ENCODE measurements around the gene SLC37A3.

Gene SLC37A3

DNA sequence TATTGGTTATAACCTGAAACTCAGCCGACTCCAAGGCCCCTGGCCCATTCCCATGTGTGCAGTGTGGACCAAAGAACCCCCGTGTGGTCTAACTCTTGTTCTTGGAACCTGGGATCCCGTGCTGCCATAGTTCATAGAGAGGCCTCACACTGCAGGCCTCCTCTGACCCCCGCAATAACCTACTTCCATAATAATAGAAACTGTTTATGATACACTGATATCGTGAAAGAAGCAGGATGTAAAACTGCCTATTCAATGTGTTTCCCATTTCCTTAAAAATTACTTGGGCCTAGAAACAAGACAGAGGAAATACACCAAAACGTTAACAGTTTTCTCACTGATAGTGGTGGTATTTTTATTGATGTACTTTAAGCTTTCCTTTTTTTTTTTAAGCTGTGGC lies 112.4 kb downstream of the SLC37A3 start:
- Histone ChIP-seq H3K9me3 (ENCODE audit: severe bottlenecking) (no peaks in the 10 kb centered on the region), H3K4me3 (ENCODE audit: low read depth, low read length) (no peak overlapping the region), H3K27ac (no peak overlapping the region), H3K27me3 (ENCODE audit: insufficient read depth, low read depth, severe bottlenecking) (no peaks in the 10 kb centered on the region), H3K36me3 (no peaks in the 10 kb centered on the region)
- no peak for DNase-seq
- TF ChIP-seq, protein P1, sequence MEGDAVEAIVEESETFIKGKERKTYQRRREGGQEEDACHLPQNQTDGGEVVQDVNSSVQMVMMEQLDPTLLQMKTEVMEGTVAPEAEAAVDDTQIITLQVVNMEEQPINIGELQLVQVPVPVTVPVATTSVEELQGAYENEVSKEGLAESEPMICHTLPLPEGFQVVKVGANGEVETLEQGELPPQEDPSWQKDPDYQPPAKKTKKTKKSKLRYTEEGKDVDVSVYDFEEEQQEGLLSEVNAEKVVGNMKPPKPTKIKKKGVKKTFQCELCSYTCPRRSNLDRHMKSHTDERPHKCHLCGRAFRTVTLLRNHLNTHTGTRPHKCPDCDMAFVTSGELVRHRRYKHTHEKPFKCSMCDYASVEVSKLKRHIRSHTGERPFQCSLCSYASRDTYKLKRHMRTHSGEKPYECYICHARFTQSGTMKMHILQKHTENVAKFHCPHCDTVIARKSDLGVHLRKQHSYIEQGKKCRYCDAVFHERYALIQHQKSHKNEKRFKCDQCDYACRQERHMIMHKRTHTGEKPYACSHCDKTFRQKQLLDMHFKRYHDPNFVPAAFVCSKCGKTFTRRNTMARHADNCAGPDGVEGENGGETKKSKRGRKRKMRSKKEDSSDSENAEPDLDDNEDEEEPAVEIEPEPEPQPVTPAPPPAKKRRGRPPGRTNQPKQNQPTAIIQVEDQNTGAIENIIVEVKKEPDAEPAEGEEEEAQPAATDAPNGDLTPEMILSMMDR (IDR thresholded peaks at IDR 0.05; ENCODE audit: low read depth, low read length), result no peak

DNA sequence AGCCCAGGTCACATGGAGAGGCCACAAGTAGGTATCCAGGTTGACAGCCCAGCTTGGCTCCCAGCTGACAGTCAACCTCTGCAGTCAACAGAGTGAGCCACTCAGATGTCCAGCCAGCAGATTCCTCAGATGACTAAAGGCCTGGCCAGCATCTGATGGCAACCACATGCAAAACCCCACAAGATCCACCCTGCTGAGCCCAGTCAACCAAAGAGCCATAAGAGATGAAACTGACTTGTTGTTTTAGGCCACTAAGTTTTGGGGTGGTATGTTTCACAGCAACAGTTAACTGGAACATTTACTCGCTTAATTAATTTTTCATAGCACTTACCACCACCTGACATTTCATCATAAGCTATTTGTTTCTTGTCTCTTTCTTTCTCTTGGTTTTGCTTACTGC lies 114.3 kb downstream of the SLC37A3 start:
- Histone ChIP-seq H3K36me3 (no peaks in the 10 kb centered on the region), H3K27ac (no peak overlapping the region), H3K9me3 (ENCODE audit: severe bottlenecking) (no peaks in the 10 kb centered on the region), H3K4me3 (ENCODE audit: low read depth, low read length) (no peak overlapping the region), H3K27me3 (ENCODE audit: insufficient read depth, low read depth, severe bottlenecking) (no peaks in the 10 kb centered on the region)
- no peak for DNase-seq
- TF ChIP-seq, protein P1 (IDR thresholded peaks at IDR 0.05; ENCODE audit: low read depth, low read length), result no peak
